A673 (cell line): Measurements from ENCODE around the gene RASGRF1. TPM values are rescaled to one million over a fixed set of nuclear protein-coding genes. Genes with fewer than 3 reads are reported as not detected.

Experiments used
- BruUV-seq: library from RNA; stranded (reverse); fragments of 400-500 nt; replicated peaks from 2 replicates; lab custom pipeline; 2021; lab: Mats Ljungman, UMichigan
- CTCF ChIA-PET: fragments of 300-600 bp; sonication (Branson Sonifier 250); formaldehyde crosslinking; loops from one replicate; lab custom pipeline; 2022; ENCODE audit warnings: antibody characterized with exemption; lab: Charles Lee
- POLR2A ChIA-PET: fragments of 300-600 bp; sonication (Branson Sonifier 250); formaldehyde crosslinking; loops from one replicate; lab custom pipeline; 2022; ENCODE audit warnings: antibody characterized with exemption; ENCODE audit not compliant: low non-redundant PET; lab: Charles Lee
- DNase-seq: peaks from one replicate; pipeline ENCODE4 v3.0.0-alpha.2; 2015; ENCODE audit warnings: low spot score
- H3K27ac ChIP-seq: fragments of 200-600 bp; sonication (generic); 2 replicates; pipeline ENCODE4 v1.5.1; 2016; ENCODE audit warnings: mixed run types, low read depth, mild to moderate bottlenecking, mixed read lengths, antibody characterized with exemption, low read length; ENCODE audit not compliant: poor library complexity, severe bottlenecking
- H3K27me3 ChIP-seq: fragments of 200-600 bp; sonication (generic); replicated peaks from 2 replicates; pipeline ENCODE4 v1.6.1; 2017; ENCODE audit warnings: mixed run types, low read depth, mild to moderate bottlenecking, mixed read lengths, antibody characterized with exemption, low read length; ENCODE audit not compliant: insufficient read depth, poor library complexity
- H3K36me3 ChIP-seq: fragments of 200-600 bp; sonication (generic); 2 replicates; pipeline ENCODE4 v1.6.1; 2016; ENCODE audit warnings: mixed run types, mild to moderate bottlenecking, mixed read lengths, antibody characterized with exemption, low read length; ENCODE audit not compliant: insufficient read depth, poor library complexity, severe bottlenecking
- H3K4me1 ChIP-seq: fragments of 200-600 bp; sonication (generic); 2 replicates; pipeline ENCODE4 v1.6.1; 2017; ENCODE audit warnings: mixed run types, mild to moderate bottlenecking, mixed read lengths, antibody characterized with exemption, low read length; ENCODE audit not compliant: insufficient read depth, poor library complexity, severe bottlenecking
- H3K4me3 ChIP-seq: fragments of 200-600 bp; sonication (generic); 2 replicates; pipeline ENCODE4 v1.5.1; 2016; ENCODE audit warnings: low read depth, mixed run types, mild to moderate bottlenecking, mixed read lengths, low read length; ENCODE audit not compliant: poor library complexity, severe bottlenecking
- H3K9me3 ChIP-seq: fragments of 200-600 bp; sonication (generic); 2 replicates; pipeline ENCODE4 v1.6.1; 2016; ENCODE audit warnings: mixed run types, low read depth, mild to moderate bottlenecking, mixed read lengths, antibody characterized with exemption, low read length; ENCODE audit not compliant: poor library complexity, severe bottlenecking
- EZH2 ChIP-seq: fragments of 200-600 bp; sonication (generic); IDR thresholded peaks from 2 replicates; pipeline ENCODE4 v1.6.1; 2017; ENCODE audit warnings: borderline replicate concordance, low read depth, mild to moderate bottlenecking, mixed read lengths, antibody characterized with exemption, low read length; ENCODE audit not compliant: poor library complexity, severe bottlenecking
- intact Hi-C: fragments of 100-400 bp; cut with micrococcal nuclease; formaldehyde crosslinking; loops from one replicate; pipeline ENCODE4 v1.10.0; 2022; ENCODE audit not compliant: unreplicated experiment
- total RNA-seq: library from RNA; stranded (reverse); gene quantifications from 2 replicates; pipeline ENCODE4 v1.2.3, GENCODE V29; 2021
- TF ChIP-seq, protein P1 (sequence below): fragments of 300-800, 200-600 bp; sonication (generic); conservative IDR thresholded peaks from 2 replicates; pipeline ENCODE4 v1.5.1; 2017; ENCODE audit warnings: low read depth, mild to moderate bottlenecking, antibody characterized with exemption, low read length, moderate library complexity, mixed read lengths

Gene RASGRF1
- total RNA-seq, 1 experiment from 2014 or later: 0.73 TPM

DNA sequence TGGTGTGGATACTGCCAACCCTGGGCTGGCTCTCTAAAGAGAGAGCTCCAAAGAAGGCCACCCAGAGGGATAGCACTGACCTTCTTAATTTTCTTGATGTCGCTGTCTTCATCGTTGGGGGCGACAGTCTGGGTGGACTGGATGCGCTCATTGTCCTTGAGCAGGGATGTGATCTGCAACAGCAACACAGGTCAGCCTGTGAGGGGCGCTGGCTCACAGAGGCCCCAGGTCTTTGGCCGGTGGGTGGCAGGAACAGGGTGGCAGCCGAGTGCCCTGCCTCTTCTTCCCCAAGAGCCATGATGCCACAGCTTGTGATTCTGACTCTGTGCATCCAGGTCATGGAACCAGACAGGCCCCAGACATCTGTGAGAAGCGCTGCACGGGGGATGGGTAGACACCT, 41.2 kb downstream of the RASGRF1 start:
- no peak for DNase-seq
- Histone ChIP-seq H3K4me1 (no peaks in the 10 kb centered on the region), H3K36me3 (no peaks in the 10 kb centered on the region), H3K9me3 (no peaks in the 10 kb centered on the region), H3K27ac (no peak overlapping the region), H3K27me3 (no peaks in the 10 kb centered on the region), H3K4me3 (no peak overlapping the region)
- TF ChIP-seq, protein P1, sequence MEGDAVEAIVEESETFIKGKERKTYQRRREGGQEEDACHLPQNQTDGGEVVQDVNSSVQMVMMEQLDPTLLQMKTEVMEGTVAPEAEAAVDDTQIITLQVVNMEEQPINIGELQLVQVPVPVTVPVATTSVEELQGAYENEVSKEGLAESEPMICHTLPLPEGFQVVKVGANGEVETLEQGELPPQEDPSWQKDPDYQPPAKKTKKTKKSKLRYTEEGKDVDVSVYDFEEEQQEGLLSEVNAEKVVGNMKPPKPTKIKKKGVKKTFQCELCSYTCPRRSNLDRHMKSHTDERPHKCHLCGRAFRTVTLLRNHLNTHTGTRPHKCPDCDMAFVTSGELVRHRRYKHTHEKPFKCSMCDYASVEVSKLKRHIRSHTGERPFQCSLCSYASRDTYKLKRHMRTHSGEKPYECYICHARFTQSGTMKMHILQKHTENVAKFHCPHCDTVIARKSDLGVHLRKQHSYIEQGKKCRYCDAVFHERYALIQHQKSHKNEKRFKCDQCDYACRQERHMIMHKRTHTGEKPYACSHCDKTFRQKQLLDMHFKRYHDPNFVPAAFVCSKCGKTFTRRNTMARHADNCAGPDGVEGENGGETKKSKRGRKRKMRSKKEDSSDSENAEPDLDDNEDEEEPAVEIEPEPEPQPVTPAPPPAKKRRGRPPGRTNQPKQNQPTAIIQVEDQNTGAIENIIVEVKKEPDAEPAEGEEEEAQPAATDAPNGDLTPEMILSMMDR: no peak
- TF ChIP-seq EZH2: no peak
- ChIA-PET CTCF (no interaction called here), POLR2A (no interaction called here)
- intact Hi-C loops: no loop called here
- no TSS peak for BruUV-seq

DNA sequence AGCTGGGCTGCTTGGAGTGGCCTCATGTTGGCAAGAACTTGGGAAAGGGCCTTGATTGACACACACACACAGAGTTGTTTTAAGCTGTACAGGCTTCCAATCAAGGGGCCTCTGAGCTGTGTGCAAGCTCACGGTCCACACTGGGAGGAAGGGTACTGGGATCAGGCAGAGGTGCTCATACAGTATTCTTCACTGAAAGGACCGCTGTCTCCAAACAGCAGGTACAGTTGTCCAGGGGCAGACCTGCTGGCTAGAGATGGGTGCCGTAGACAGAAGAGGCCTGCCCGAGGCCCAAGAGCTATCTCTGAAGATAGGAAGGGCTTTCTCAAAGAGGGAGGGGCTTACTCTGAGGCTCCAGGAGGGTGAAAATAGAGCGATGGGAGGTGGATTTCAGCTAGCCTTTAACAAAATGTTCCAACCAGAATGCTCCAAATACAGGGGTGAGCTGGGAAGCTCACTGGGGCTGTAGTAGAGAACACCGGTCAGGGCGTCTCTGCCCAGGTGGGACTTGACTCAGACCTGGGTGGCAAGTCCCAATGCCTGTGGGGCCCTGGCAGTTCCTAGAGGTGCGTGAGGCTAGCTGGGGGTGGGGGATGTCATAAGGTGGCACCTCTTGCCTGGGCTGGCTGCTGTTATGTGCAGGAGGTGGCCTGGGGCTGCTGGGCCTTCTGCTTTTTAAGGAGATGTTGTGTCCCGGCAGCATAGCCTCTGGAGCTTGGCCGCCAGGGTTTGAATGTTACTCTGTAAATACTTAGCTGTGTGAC, 42.7 kb downstream of the RASGRF1 start:
- no TSS peak for BruUV-seq
- TF ChIP-seq, protein P1: no peak
- no peak for TF ChIP-seq EZH2
- CTCF ChIA-PET: no interaction called here
- Histone ChIP-seq H3K27me3 (no peaks in the 10 kb centered on the region), H3K9me3 (no peaks in the 10 kb centered on the region), H3K27ac (no peak overlapping the region), H3K4me1 (no peaks in the 10 kb centered on the region), H3K36me3 (no peaks in the 10 kb centered on the region), H3K4me3 (no peak overlapping the region)
- POLR2A ChIA-PET: no interaction called here
- intact Hi-C loops: no loop called here
- no peak for DNase-seq

DNA sequence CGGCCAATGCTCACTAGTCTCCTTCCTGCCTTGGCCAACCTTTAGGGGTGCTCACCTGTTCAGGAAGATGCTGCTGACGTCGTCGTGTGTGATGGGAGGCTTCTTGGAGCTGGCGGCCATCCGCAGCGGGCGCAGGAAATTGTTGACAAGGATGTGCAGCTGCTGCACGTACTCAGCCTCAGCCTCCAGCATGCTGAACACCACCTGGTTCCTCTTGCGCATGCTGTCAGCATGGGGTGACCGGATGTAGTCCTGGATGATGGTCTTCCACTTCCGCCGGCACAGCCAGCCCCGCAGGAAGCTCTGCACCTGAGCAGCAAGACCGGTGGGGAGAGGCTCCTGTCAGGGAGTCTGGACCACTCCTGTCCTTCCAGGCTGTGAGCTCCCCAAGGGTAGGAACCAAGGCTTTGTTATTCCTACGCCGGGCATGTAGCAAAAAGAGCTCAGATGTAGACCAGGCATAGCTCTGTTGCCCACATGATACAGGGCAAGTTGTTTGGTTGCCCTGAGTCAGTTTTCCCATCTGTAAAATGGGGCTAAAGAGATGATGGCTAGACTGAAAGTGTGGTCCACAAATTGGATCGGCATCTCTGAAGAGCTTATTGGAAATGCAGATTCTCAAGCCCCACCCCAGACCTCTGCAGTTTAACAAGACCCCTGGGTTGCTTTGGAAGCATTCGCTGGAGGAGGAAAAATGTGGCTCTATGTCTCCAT, 43.7 kb downstream of the RASGRF1 start:
- intact Hi-C loops: no loop called here
- no peaks in the 10 kb centered on the region for H3K36me3 ChIP-seq
- no peak for TF ChIP-seq EZH2
- no peak for DNase-seq
- no TSS peak for BruUV-seq
- H3K4me3 ChIP-seq: no peak overlapping the region
- H3K4me1 ChIP-seq: no peaks in the 10 kb centered on the region
- no peaks in the 10 kb centered on the region for H3K9me3 ChIP-seq
- H3K27ac ChIP-seq: no peak overlapping the region
- ChIA-PET CTCF (no interaction called here), POLR2A (no interaction called here)
- H3K27me3 ChIP-seq: no peaks in the 10 kb centered on the region
